Measurements from ENCODE around the gene POC1B.

DNA sequence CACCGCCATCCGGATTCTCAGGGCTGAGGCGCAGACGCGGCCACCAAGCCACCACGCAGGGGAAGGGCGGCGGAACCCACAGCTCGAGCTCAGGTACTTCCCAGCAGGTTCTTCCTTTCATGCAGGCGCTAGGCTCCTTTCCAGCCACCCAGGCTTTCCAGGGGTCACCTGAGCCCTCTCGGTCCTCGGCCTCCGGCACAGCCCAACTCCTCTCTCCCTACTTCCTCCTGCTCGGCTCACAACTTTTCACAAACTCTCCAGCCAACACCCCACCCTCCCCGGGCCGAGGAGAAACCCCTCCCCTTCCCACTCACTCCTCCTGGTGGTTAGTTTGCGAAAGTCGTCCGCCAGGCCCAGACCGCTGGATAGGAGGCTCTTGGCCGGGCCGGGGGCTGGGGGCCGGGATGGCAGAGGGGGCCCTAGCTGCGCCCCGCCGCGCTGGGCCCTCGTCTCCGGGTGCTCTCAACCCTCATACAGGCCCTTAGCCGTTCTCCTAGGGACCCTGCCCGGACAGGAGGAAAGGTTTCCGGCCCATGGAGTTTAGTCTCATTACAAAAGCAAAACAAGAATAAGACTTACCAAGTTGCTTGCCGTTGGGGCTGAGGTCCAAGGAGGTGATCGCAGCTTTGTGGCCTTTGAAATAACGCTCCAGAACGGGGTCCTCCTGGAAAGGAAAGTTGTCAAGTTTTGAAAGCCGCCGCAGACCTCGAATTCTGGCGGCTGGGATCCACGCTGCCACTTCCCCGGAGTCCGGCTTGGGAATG, 1.1 kb downstream of the POC1B start, which contains the start of gene GALNT4:
- TF ChIP-seq SUZ12 (IDR thresholded peaks at IDR 0.05) (no peak), ZNF384 (IDR thresholded peaks at IDR 0.05) (no peak), FOXK2 (IDR thresholded peaks at IDR 0.05) (no peak), SP1 (IDR thresholded peaks at IDR 0.05) (no peak), HDGF (IDR thresholded peaks at IDR 0.05; ENCODE audit: borderline replicate concordance) (no peak), FOXM1 (IDR thresholded peaks at IDR 0.05; ENCODE audit: borderline replicate concordance) (no peak; the same call in 1 of the 2 replicates), FOXA1 (IDR thresholded peaks at IDR 0.05) (no peak), ELF4 (IDR thresholded peaks at IDR 0.05) (no peak), BHLHE40 (IDR thresholded peaks at IDR 0.05; ENCODE audit: borderline replicate concordance) (no peak), ARNT (IDR thresholded peaks at IDR 0.05) (no peak), LEF1 (IDR thresholded peaks at IDR 0.05; ENCODE audit: borderline replicate concordance) (no peak)
- TF ChIP-seq, protein P1, sequence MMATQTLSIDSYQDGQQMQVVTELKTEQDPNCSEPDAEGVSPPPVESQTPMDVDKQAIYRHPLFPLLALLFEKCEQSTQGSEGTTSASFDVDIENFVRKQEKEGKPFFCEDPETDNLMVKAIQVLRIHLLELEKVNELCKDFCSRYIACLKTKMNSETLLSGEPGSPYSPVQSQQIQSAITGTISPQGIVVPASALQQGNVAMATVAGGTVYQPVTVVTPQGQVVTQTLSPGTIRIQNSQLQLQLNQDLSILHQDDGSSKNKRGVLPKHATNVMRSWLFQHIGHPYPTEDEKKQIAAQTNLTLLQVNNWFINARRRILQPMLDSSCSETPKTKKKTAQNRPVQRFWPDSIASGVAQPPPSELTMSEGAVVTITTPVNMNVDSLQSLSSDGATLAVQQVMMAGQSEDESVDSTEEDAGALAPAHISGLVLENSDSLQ (IDR thresholded peaks at IDR 0.05): no peak
